Panc1 (cell line): ENCODE results near the gene NFIB. TPM values are rescaled to one million over a fixed set of nuclear protein-coding genes. Genes with fewer than 3 reads are reported as not detected.

ENCODE experiments used
- ATAC-seq: fragments of 200-7000 bp; cut with Tn5 transposase; 2 replicates; pipeline ENCODE4 v1.9.1; 2020; ENCODE audit warnings: mild to moderate bottlenecking, moderate library complexity
- BruUV-seq: library from RNA; stranded (reverse); fragments of 400-500 nt; replicated peaks from 2 replicates; lab custom pipeline; 2021; lab: Mats Ljungman, UMichigan
- CTCF ChIA-PET: fragments of 300-600 bp; sonication (Branson Sonifier 250); formaldehyde crosslinking; loops from one replicate; lab custom pipeline; 2022; ENCODE audit warnings: antibody characterized with exemption; lab: Charles Lee
- POLR2A ChIA-PET: fragments of 300-600 bp; sonication (Branson Sonifier 250); formaldehyde crosslinking; loops from one replicate; lab custom pipeline; 2022; ENCODE audit warnings: antibody characterized with exemption; lab: Charles Lee
- DNase-seq: peaks from one replicate; pipeline ENCODE4 v3.0.0-alpha.2; 2010; ENCODE audit warnings: low read depth, low spot score
- H3K27ac ChIP-seq: 2 replicates; pipeline ENCODE4 v1.5.1; 2011; ENCODE audit warnings: mild to moderate bottlenecking, low read length, inconsistent platforms
- H3K27me3 ChIP-seq: fragments of 200-500 bp; sonication (Bioruptor generic); 2 replicates; pipeline ENCODE4 v1.6.0; 2014; ENCODE audit warnings: low read length, inconsistent platforms; ENCODE audit not compliant: control insufficient read depth, insufficient read depth
- H3K36me3 ChIP-seq: fragments of 200-500 bp; sonication (Bioruptor generic); 2 replicates; pipeline ENCODE4 v1.5.1; 2014; ENCODE audit warnings: inconsistent platforms, mild to moderate bottlenecking, low read length, moderate library complexity; ENCODE audit not compliant: control insufficient read depth, insufficient read depth
- H3K4me1 ChIP-seq: 2 replicates; pipeline ENCODE4 v1.5.1; 2011; ENCODE audit warnings: inconsistent platforms, mild to moderate bottlenecking, low read length, moderate library complexity; ENCODE audit not compliant: control insufficient read depth, insufficient read depth
- H3K4me3 ChIP-seq, 2 experiments: 2 replicates each; pipeline ENCODE4 v1.5.1; 2011 to 2012; ENCODE audit warnings: low read depth in 2 of 2, low read length in 2 of 2, mild to moderate bottlenecking in 2 of 2, inconsistent platforms in 1 of 2, moderate library complexity in 1 of 2
- H3K9me3 ChIP-seq: fragments of 200-500 bp; sonication (Bioruptor generic); 2 replicates; pipeline ENCODE4 v1.5.1; 2014; ENCODE audit warnings: low read depth, mild to moderate bottlenecking, inconsistent platforms, low read length, moderate library complexity; ENCODE audit not compliant: control insufficient read depth, insufficient read depth
- CTCF ChIP-seq: fragments of 450-650 bp; IDR thresholded peaks from 2 replicates; pipeline ENCODE4 v1.5.1; 2017; ENCODE audit warnings: mild to moderate bottlenecking
- POLR2AphosphoS5 ChIP-seq: IDR thresholded peaks from 2 replicates; pipeline ENCODE4 v1.6.1; 2012; ENCODE audit warnings: mild to moderate bottlenecking, low read depth, low read length, moderate library complexity
- REST ChIP-seq, 2 experiments: IDR thresholded peaks; 2 replicates each; pipeline ENCODE4 v1.6.1; 2011 to 2012; ENCODE audit warnings: low read depth in 2 of 2, control low read depth in 1 of 2, low read length in 1 of 2, mild to moderate bottlenecking in 1 of 2, moderate library complexity in 1 of 2; ENCODE audit not compliant: insufficient read depth in 1 of 2
- SIN3A ChIP-seq: IDR thresholded peaks from 2 replicates; pipeline ENCODE4 v1.6.1; 2012; ENCODE audit warnings: low read depth, mild to moderate bottlenecking, low read length, moderate library complexity, borderline replicate concordance; ENCODE audit not compliant: insufficient read depth
- TCF7L2 ChIP-seq: IDR thresholded peaks from 2 replicates; pipeline ENCODE4 v1.6.1; 2011; ENCODE audit warnings: mild to moderate bottlenecking, low read depth, low read length, inconsistent platforms
- in situ Hi-C: cut with HindIII; loops from 2 replicates; pipeline ENCODE4 v1.10.0; 2016; ENCODE audit warnings: low sequenced_read_pairs, low pct_unique_long_range_greater_than_20kb
- intact Hi-C: fragments of 100-400 bp; cut with micrococcal nuclease; formaldehyde crosslinking; loops from one replicate; pipeline ENCODE4 v1.10.0; 2022; ENCODE audit not compliant: unreplicated experiment
- total RNA-seq: library from RNA; stranded (reverse); gene quantifications from one replicate; pipeline ENCODE4 v1.2.1, GENCODE V29; 2021; ENCODE audit not compliant: unreplicated experiment

The NFIB gene
- total RNA-seq, 1 experiment from 2014 or later: 26.7 TPM

- POLR2A ChIA-PET: no interaction called here
- Histone ChIP-seq H3K27me3 (no peaks in the 10 kb centered on the region), H3K9me3 (no peaks in the 10 kb centered on the region), H3K36me3 (no peaks in the 10 kb centered on the region), H3K4me1 (no peaks in the 10 kb centered on the region), H3K4me3 (no peak overlapping the region), H3K27ac (no peak overlapping the region)
- CTCF ChIA-PET: no interaction called here
- TF ChIP-seq CTCF (no peak), TCF7L2 (no peak), REST (IDR thresholded peaks at IDR 0.05; ENCODE audit: insufficient read depth in 1 of 2, low read depth in 2 of 2, low read length in 1 of 2) (no peak), POLR2AphosphoS5 (no peak), SIN3A (no peak)
- DNase-seq: no peak
- intact Hi-C loops (no loop called here), in situ Hi-C loops (no loop called here)
- no peak for ATAC-seq
- BruUV-seq: no TSS peak
Measured at GRCh38 chr9:14148501-14149103, 165.3 kb downstream of the NFIB start.

- intact Hi-C loops: no loop called here
- H3K36me3 ChIP-seq: no peaks in the 10 kb centered on the region
- POLR2A ChIA-PET: no interaction called here
- no peaks in the 10 kb centered on the region for H3K4me1 ChIP-seq
- no peak for DNase-seq
- H3K4me3 ChIP-seq: no peak overlapping the region
- H3K27me3 ChIP-seq: no peaks in the 10 kb centered on the region
- in situ Hi-C loops: no loop called here
- H3K27ac ChIP-seq: no peak overlapping the region
- no peak for ATAC-seq
- no peak for TF ChIP-seq TCF7L2
- TF ChIP-seq SIN3A: no peak
- no peak for TF ChIP-seq POLR2AphosphoS5
- no peak for TF ChIP-seq REST (IDR thresholded peaks at IDR 0.05; ENCODE audit: insufficient read depth in 1 of 2, low read depth in 2 of 2, low read length in 1 of 2)
- TF ChIP-seq CTCF: no peak
- H3K9me3 ChIP-seq: no peaks in the 10 kb centered on the region
- CTCF ChIA-PET: no interaction called here
- no TSS peak for BruUV-seq
Measured at GRCh38 chr9:14147738-14148137, 166.2 kb downstream of the NFIB start.
